ENCODE data around the gene C1QTNF1. TPM values are rescaled to one million over a fixed set of nuclear protein-coding genes. Genes with fewer than 3 reads are reported as not detected.

C1QTNF1 gene
- total RNA-seq, 1 experiment from 2014 or later, result 18.6 TPM

DNA sequence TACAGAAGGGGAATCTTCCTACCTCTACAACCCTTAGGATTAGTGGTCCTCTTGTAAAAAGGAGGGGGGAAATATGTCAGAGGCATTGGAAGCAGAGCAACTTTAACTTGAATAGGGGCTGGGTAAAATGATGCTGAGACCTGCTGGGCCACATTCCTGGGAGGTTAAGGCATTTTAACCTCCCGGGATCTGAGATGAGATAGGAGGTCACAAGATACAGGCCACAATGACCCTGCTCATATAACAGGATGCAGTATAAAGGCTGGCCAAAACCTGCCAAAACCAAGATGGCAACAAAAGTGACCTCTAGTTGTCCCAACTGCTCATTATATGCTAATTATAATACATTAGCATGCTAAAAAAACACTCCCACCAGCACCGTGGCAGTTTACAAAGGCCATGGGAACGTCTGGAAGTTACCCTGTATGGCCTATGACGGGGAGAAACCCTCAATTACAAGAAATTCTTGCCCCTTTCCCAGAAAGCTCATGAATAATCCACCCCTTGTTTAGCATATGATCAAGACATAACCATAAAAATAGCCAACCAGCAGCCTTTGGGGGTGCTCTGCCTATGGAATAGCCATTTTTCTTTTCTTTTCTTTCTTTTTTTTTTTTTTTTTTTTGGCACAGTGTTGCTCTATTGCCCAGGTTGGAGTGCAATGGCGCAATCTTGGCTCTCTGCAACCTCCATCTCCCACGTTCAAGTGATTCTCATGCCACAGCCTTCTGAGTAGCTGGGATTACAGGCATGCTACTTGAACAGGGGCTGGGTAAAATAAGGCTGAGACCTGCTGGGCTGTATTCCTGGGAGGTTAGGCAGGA, 6.2 kb upstream of the C1QTNF1 start:
- Histone ChIP-seq H3F3A (ENCODE audit: low read length, unreplicated experiment) (no peaks in the 10 kb centered on the region), H3K27ac (ENCODE audit: low read length) (no peak overlapping the region), H3K4me3 (ENCODE audit: low read length) (no peak overlapping the region), H3K4me2 (ENCODE audit: low read length) (no peak overlapping the region), H4K20me1 (ENCODE audit: low read length) (no peaks in the 10 kb centered on the region), H3K79me2 (ENCODE audit: low read length) (no peaks in the 10 kb centered on the region), H3K9me2 (replicated peaks; ENCODE audit: low read length) (no peaks in the 10 kb centered on the region), H3K9me3 (ENCODE audit: low read length) (peaks cover 25% of the 10 kb centered on the region), H3K27me3 (ENCODE audit: low read length) (no peaks in the 10 kb centered on the region), H3K36me3 (ENCODE audit: low read depth, low read length) (no peaks in the 10 kb centered on the region; the same call in 1 of the 2 replicates), H3K4me1 (ENCODE audit: insufficient read depth, low read length) (peaks cover 12% of the 10 kb centered on the region), H3K9ac (ENCODE audit: low read length) (no peak overlapping the region), H2AFZ (ENCODE audit: low read length) (no peak overlapping the region)
- CTCF ChIA-PET, result no interaction called here
- TF ChIP-seq EZH2phosphoT487 (IDR thresholded peaks at IDR 0.05; ENCODE audit: borderline replicate concordance, low read length), result no peak
- no peak for DNase-seq
- intact Hi-C loops (cut with micrococcal nuclease), result no loop called here
- POLR2A ChIA-PET (ENCODE audit: unreplicated experiment), result no interaction called here
- ATAC-seq, result no peak
- no TSS peak for BruUV-seq (replicated peaks)

DNA sequence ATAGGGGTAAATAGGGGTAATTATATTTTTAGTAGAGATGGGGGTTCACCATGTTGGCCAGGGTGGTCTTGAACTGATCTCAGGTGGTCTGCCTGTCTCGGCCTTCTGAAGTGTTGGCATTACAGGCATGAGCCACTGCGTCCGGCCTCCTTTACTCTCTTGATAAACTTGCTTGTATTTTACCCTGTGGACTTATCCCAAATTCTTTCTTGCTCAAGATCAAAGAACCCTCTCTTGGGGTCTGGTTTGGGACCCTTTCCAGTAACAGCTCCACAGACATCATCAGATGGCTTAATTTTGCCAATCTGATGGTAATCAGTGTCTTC, 5.6 kb upstream of the C1QTNF1 start:
- no peak overlapping the region for H3K27ac ChIP-seq (ENCODE audit: low read length)
- POLR2A ChIA-PET (ENCODE audit: unreplicated experiment), result no interaction called here
- CTCF ChIA-PET, result interaction anchor here (0.6 kb wide), 2 partner anchors 23 to 30 kb away, joined by 3 to 10 read pairs; no protein-coding TSS in a partner anchor
- ATAC-seq (no peak), DNase-seq (no peak)
- intact Hi-C loops (cut with micrococcal nuclease), result no loop called here
- peaks cover 19% of the 10 kb centered on the region for H3K9me3 ChIP-seq (ENCODE audit: low read length)
- no peak overlapping the region for H3K9ac ChIP-seq (ENCODE audit: low read length)
- no TSS peak for BruUV-seq (replicated peaks)
- H2AFZ ChIP-seq (ENCODE audit: low read length), result no peak overlapping the region
- no peaks in the 10 kb centered on the region; the same call in 1 of the 2 replicates for H3K36me3 ChIP-seq (ENCODE audit: low read depth, low read length)
- H3K27me3 ChIP-seq (ENCODE audit: low read length), result no peaks in the 10 kb centered on the region
- H3K4me1 ChIP-seq (ENCODE audit: insufficient read depth, low read length), result peaks cover 12% of the 10 kb centered on the region
- H3K9me2 ChIP-seq (replicated peaks; ENCODE audit: low read length), result no peaks in the 10 kb centered on the region
- no peaks in the 10 kb centered on the region for H3F3A ChIP-seq (ENCODE audit: low read length, unreplicated experiment)
- H4K20me1 ChIP-seq (ENCODE audit: low read length), result no peaks in the 10 kb centered on the region
- H3K4me3 ChIP-seq (ENCODE audit: low read length), result no peak overlapping the region
- H3K4me2 ChIP-seq (ENCODE audit: low read length), result no peak overlapping the region
- TF ChIP-seq, protein P1, sequence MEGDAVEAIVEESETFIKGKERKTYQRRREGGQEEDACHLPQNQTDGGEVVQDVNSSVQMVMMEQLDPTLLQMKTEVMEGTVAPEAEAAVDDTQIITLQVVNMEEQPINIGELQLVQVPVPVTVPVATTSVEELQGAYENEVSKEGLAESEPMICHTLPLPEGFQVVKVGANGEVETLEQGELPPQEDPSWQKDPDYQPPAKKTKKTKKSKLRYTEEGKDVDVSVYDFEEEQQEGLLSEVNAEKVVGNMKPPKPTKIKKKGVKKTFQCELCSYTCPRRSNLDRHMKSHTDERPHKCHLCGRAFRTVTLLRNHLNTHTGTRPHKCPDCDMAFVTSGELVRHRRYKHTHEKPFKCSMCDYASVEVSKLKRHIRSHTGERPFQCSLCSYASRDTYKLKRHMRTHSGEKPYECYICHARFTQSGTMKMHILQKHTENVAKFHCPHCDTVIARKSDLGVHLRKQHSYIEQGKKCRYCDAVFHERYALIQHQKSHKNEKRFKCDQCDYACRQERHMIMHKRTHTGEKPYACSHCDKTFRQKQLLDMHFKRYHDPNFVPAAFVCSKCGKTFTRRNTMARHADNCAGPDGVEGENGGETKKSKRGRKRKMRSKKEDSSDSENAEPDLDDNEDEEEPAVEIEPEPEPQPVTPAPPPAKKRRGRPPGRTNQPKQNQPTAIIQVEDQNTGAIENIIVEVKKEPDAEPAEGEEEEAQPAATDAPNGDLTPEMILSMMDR (conservative IDR thresholded peaks at IDR 0.05; ENCODE audit: low read depth, low read length), result no peak
- no peaks in the 10 kb centered on the region for H3K79me2 ChIP-seq (ENCODE audit: low read length)

DNA sequence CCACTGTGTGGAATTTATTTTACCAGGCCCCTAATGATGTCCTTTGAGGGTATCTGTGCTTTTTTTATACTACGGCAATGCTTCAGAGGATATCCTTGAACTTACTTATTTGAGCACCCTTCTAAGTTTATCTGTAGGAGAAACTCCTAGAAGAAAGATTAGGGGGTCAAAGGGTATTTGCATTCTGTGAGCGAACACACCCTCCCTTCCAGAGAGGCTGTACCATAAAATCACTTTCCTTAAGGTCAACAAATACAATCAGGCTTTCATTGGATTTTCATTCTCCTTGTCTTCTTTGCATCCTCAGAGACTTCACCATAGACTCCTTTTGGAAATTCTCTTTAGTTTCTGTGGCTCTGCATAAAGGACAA, 4.7 kb upstream of the C1QTNF1 start:
- Histone ChIP-seq H3K4me3 (ENCODE audit: low read length) (no peak overlapping the region), H3K9me3 (ENCODE audit: low read length) (peaks cover 10% of the 10 kb centered on the region; the same call in 1 of the 2 replicates), H3K9me2 (replicated peaks; ENCODE audit: low read length) (no peaks in the 10 kb centered on the region), H3K9ac (ENCODE audit: low read length) (no peak overlapping the region), H3F3A (ENCODE audit: low read length, unreplicated experiment) (no peaks in the 10 kb centered on the region), H3K27ac (ENCODE audit: low read length) (no peak overlapping the region), H3K36me3 (ENCODE audit: low read depth, low read length) (no peaks in the 10 kb centered on the region; the same call in 1 of the 2 replicates), H3K4me2 (ENCODE audit: low read length) (no peak overlapping the region), H2AFZ (ENCODE audit: low read length) (no peak overlapping the region), H3K27me3 (ENCODE audit: low read length) (no peaks in the 10 kb centered on the region), H3K4me1 (ENCODE audit: insufficient read depth, low read length) (peaks cover 18% of the 10 kb centered on the region), H4K20me1 (ENCODE audit: low read length) (no peaks in the 10 kb centered on the region), H3K79me2 (ENCODE audit: low read length) (no peaks in the 10 kb centered on the region)
- ChIA-PET CTCF (no interaction called here), POLR2A (ENCODE audit: unreplicated experiment) (no interaction called here)
- ATAC-seq (no peak), DNase-seq (no peak)
- no TSS peak for BruUV-seq (replicated peaks)
- intact Hi-C loops (cut with micrococcal nuclease), result loop anchor here (1.0 kb wide), 3 partner anchors 23 to 63 kb away; no protein-coding TSS in a partner anchor
- TF ChIP-seq, protein P1 (conservative IDR thresholded peaks at IDR 0.05; ENCODE audit: low read depth, low read length), result no peak
- TF ChIP-seq EZH2phosphoT487 (IDR thresholded peaks at IDR 0.05; ENCODE audit: borderline replicate concordance, low read length) (no peak), EZH2 (IDR thresholded peaks at IDR 0.05; ENCODE audit: low read length, unreplicated experiment) (no peak)

Data from PC-3 (cell line).